ENCODE data around the gene SOX12. TPM values are rescaled to one million over a fixed set of nuclear protein-coding genes. Genes with fewer than 3 reads are reported as not detected.

SOX12 gene
- polyA plus RNA-seq, 3 donors = 0.03 to 0.51 (median 0.12) TPM

- 85% methylated on average over 11 of the region's 13 CpGs for WGBS (ENCODE audit: insufficient coverage)
- H3K9me3 Mint-ChIP-seq = peaks cover 0 to 4% (median 0%) of the 10 kb centered on the region in 7 donors
- no peak overlapping the region for H3K9ac ChIP-seq (ENCODE audit: insufficient read depth, low read length, poor library complexity, severe bottlenecking)
These were observed 38.1 kb downstream of the SOX12 start for GRCh38 chr20:363319-364078.

More at GRCh38 chr20:363319-364078, 38.1 kb downstream of the SOX12 start:
- Histone ChIP-seq H3K4me1 (ENCODE audit: control insufficient read depth in 1 of 2, insufficient read depth in 2 of 2, low read length in 2 of 2) (peaks cover 17 to 19% of the 10 kb centered on the region in 2 donors), H3K27ac (ENCODE audit: low read depth in 1 of 2, low read length in 2 of 2) (no peak overlapping the region), H3K79me2 (ENCODE audit: insufficient read depth, low read length) (no peaks in the 10 kb centered on the region), H3K36me3 (replicated peaks in 1 of 2; ENCODE audit: control insufficient read depth in 1 of 2, insufficient read depth in 2 of 2, low read length in 2 of 2) (no peaks in the 10 kb centered on the region), H4K20me1 (ENCODE audit: insufficient read depth, low read length) (no peaks in the 10 kb centered on the region), H3K9me3 (replicated peaks in 1 of 2; ENCODE audit: control insufficient read depth in 1 of 2, insufficient read depth in 1 of 2, low read length in 2 of 2) (no peaks in the 10 kb centered on the region), H3K4me3 (replicated peaks in 1 of 3; ENCODE audit: low read depth in 2 of 3, low read length in 3 of 3) (no peak overlapping the region), H2AFZ (ENCODE audit: insufficient read depth, low read depth, low read length, poor library complexity, severe bottlenecking) (no peak overlapping the region), H3K27me3 (ENCODE audit: control insufficient read depth in 2 of 2, insufficient read depth in 2 of 2, low read length in 2 of 2) (no peaks in the 10 kb centered on the region), H3K4me2 (replicated peaks; ENCODE audit: extremely low read depth, low read length, poor library complexity, severe bottlenecking) (no peak overlapping the region)
- TF ChIP-seq CTCF (IDR thresholded peaks at IDR 0.05) = no peak
- intact Hi-C loops (cut with micrococcal nuclease) = no loop called here
- peak in 2 of 3 donors; percentile 32 to 63 for DNase-seq
- Mint-ChIP-seq H3K36me3 (no peaks in the 10 kb centered on the region), H3K27me3 (ENCODE audit: low read depth in 3 of 3) (peaks cover 1 to 5% (median 3%) of the 10 kb centered on the region in 3 donors), H3K4me1 (peaks cover 29% of the 10 kb centered on the region), H3K27ac (peak overlapping the region in 4 of 7 donors; percentile 48 to 82 (median 64)), H3K4me3 (no peak overlapping the region)
